Activated CD8-positive, alpha-beta T cell treated with anti-CD3 and anti-CD28 coated beads for 36 hours (primary cell): ENCODE measurements around the gene FNIP2. TPM values are rescaled to one million over a fixed set of nuclear protein-coding genes. Genes with fewer than 3 reads are reported as not detected.
A peak's percentile ranks its signal among the peaks of the same experiment; 100 is the strongest.

Experiments
- ATAC-seq: fragments of 200-7000 bp; cut with Tn5 transposase; one replicate; pipeline ENCODE4 v1.10.0; 2021; ENCODE audit warnings: mild to moderate bottlenecking, moderate library complexity
- CTCF ChIA-PET: fragments of 350-600 bp; sonication (Branson Sonifier 250); formaldehyde crosslinking; loops from one replicate; lab custom pipeline; 2021; ENCODE audit warnings: antibody characterized with exemption; lab: Charles Lee
- POLR2A ChIA-PET: fragments of 350-600 bp; sonication (Branson Sonifier 250); formaldehyde crosslinking; loops from one replicate; lab custom pipeline; 2021; ENCODE audit warnings: antibody characterized with exemption; lab: Charles Lee
- DNase-seq: peaks from one replicate; pipeline ENCODE4 v3.0.0-alpha.2; 2020
- H3K27ac Mint-ChIP-seq: one replicate; pipeline ENCODE4 v1.8.0; 2021; ENCODE audit warnings: mild to moderate bottlenecking, mixed read lengths
- H3K27me3 Mint-ChIP-seq: one replicate; pipeline ENCODE4 v1.8.0; 2021; ENCODE audit warnings: mixed read lengths
- H3K36me3 Mint-ChIP-seq: one replicate; pipeline ENCODE4 v1.8.0; 2021; ENCODE audit warnings: low read depth, mixed read lengths
- H3K4me1 Mint-ChIP-seq: one replicate; pipeline ENCODE4 v1.8.0; 2021; ENCODE audit warnings: low read depth, mixed read lengths
- H3K4me3 Mint-ChIP-seq: one replicate; pipeline ENCODE4 v1.8.0; 2021; ENCODE audit warnings: mild to moderate bottlenecking, moderate library complexity, mixed read lengths
- H3K9me3 Mint-ChIP-seq: one replicate; pipeline ENCODE4 v1.8.0; 2021; ENCODE audit warnings: mixed read lengths
- CTCF ChIP-seq: fragments of 200-600 bp; IDR thresholded peaks from one replicate; pipeline ENCODE4 v1.8.0; 2022; ENCODE audit warnings: antibody characterized with exemption, mild to moderate bottlenecking
- intact Hi-C: fragments of 100-400 bp; cut with micrococcal nuclease; formaldehyde crosslinking; loops from one replicate; pipeline ENCODE4 v1.10.0; 2022
- total RNA-seq, 2 experiments: library from RNA; stranded (reverse); gene quantifications; one replicate each; pipeline ENCODE4 v1.2.3, GENCODE V29; 2021

The FNIP2 gene
- total RNA-seq, 2 experiments from 2014 or later, result 11.2 to 11.7 TPM

DNA sequence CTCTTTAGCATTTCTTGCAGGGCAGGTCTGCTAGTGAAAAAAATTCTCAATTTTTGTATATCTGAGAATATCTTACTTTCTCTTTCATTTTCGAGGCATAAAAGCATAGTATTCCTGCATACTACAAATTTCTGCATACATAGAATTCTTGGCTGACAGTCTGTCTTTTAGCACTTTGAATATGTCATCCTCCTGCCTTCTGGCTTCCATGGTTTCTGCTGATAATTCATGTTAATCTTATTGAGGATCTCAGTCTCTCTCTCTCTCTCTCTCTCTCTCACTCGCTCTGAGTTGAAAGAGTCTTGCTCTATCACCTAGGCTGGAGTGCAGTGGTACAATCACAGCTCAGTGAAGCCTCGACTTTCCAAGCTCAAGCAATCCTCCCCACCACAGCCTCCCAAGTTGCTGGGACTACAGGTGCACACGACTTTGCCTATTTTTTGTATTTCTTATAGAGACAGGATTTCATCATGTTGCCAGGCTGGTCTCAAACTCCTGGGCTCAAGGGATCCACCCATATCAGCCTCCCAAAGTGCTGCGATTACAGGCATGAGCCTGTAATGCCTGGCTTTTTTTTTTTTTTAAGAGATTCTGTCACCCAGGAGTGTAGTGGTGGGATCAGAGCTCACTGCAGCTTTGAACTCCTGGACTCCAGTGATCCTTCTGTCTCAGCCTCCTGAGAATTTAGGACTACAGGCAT lies 161.3 kb downstream of the FNIP2 start:
- no peaks in the 10 kb centered on the region for H3K27me3 Mint-ChIP-seq
- peaks cover 7% of the 10 kb centered on the region for H3K4me1 Mint-ChIP-seq
- ATAC-seq (no peak), DNase-seq (no peak)
- peak overlapping the region; percentile 15 for H3K4me3 Mint-ChIP-seq
- POLR2A ChIA-PET, result no interaction called here
- H3K36me3 Mint-ChIP-seq, result no peaks in the 10 kb centered on the region
- CTCF ChIA-PET, result no interaction called here
- intact Hi-C loops, result no loop called here
- H3K27ac Mint-ChIP-seq, result no peak overlapping the region
- no peak for TF ChIP-seq CTCF
- H3K9me3 Mint-ChIP-seq, result peaks cover 3% of the 10 kb centered on the region

DNA sequence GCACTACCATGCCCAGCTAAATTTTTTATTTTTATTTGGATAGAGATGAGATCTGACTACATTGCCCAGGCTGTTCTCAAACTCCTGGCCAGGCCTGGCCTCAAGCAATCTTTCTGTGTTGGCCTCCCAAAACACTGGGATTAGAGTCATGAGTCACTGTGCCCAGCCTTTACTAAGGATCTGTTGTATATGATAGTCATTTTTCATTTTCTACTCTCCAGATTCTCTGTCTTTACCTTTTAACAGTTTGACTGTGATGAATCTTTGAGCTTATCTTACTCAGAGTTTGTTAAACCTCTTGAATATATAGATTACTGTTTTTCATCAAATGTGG lies 161.8 kb downstream of the FNIP2 start:
- ATAC-seq (no peak), DNase-seq (no peak)
- Mint-ChIP-seq H3K36me3 (no peaks in the 10 kb centered on the region), H3K4me1 (peaks cover 7% of the 10 kb centered on the region), H3K27ac (no peak overlapping the region), H3K9me3 (peaks cover 3% of the 10 kb centered on the region), H3K27me3 (no peaks in the 10 kb centered on the region), H3K4me3 (no peak overlapping the region)
- POLR2A ChIA-PET, result interaction anchor here (0.7 kb wide), 1 partner anchor 14 kb away, joined by 3 read pairs; no protein-coding TSS in a partner anchor
- CTCF ChIA-PET, result no interaction called here
- no peak for TF ChIP-seq CTCF
- intact Hi-C loops, result no loop called here

GRCh38 chr4:158933236-158933635 lies 164.4 kb downstream of the FNIP2 start:
- peaks cover 6% of the 10 kb centered on the region for H3K27me3 Mint-ChIP-seq
- ChIA-PET POLR2A (no interaction called here), CTCF (interaction anchor here (1.7 kb wide), 1 partner anchor 16 kb away, joined by 3 read pairs; no protein-coding TSS in a partner anchor)
- no peak overlapping the region for H3K27ac Mint-ChIP-seq
- H3K4me3 Mint-ChIP-seq, result no peak overlapping the region
- peaks cover 3% of the 10 kb centered on the region for H3K9me3 Mint-ChIP-seq
- no peaks in the 10 kb centered on the region for H3K36me3 Mint-ChIP-seq
- DNase-seq (no peak), ATAC-seq (no peak)
- intact Hi-C loops, result no loop called here
- TF ChIP-seq CTCF, result no peak
- H3K4me1 Mint-ChIP-seq, result peaks cover 7% of the 10 kb centered on the region

- intact Hi-C loops, result no loop called here
- Mint-ChIP-seq H3K27ac (no peak overlapping the region), H3K36me3 (no peaks in the 10 kb centered on the region), H3K9me3 (no peaks in the 10 kb centered on the region), H3K4me3 (no peak overlapping the region), H3K4me1 (peaks cover 2% of the 10 kb centered on the region), H3K27me3 (peaks cover 9% of the 10 kb centered on the region)
- ATAC-seq (no peak), DNase-seq (no peak)
- CTCF ChIA-PET, result interaction anchor here (1.7 kb wide), 1 partner anchor 14 kb away, joined by 3 read pairs; no protein-coding TSS in a partner anchor
- no peak for TF ChIP-seq CTCF
- POLR2A ChIA-PET, result interaction anchor here (1.5 kb wide), 1 partner anchor 20 kb away, joined by 3 read pairs; no protein-coding TSS in a partner anchor
Observed at GRCh38 chr4:158934996-158935669, 166.3 kb downstream of the FNIP2 start.

GRCh38 chr4:158936238-158936637 lies 167.4 kb downstream of the FNIP2 start:
- intact Hi-C loops, result no loop called here
- POLR2A ChIA-PET, result no interaction called here
- Mint-ChIP-seq H3K4me1 (no peaks in the 10 kb centered on the region), H3K27me3 (peaks cover 9% of the 10 kb centered on the region), H3K27ac (no peak overlapping the region), H3K36me3 (no peaks in the 10 kb centered on the region), H3K4me3 (no peak overlapping the region), H3K9me3 (no peaks in the 10 kb centered on the region)
- ATAC-seq, result no peak
- no peak for DNase-seq
- CTCF ChIA-PET, result no interaction called here
- no peak for TF ChIP-seq CTCF
